ENCODE measurements around the gene ANKRD49. TPM values are rescaled to one million over a fixed set of nuclear protein-coding genes. Genes with fewer than 3 reads are reported as not detected.
A peak's percentile ranks its signal among the peaks of the same experiment; 100 is the strongest.

ANKRD49 gene
- polyA plus RNA-seq, 2 of the 4 experiments (the other 2 are of a cell fraction): 9.7 to 20.3 TPM

DNA sequence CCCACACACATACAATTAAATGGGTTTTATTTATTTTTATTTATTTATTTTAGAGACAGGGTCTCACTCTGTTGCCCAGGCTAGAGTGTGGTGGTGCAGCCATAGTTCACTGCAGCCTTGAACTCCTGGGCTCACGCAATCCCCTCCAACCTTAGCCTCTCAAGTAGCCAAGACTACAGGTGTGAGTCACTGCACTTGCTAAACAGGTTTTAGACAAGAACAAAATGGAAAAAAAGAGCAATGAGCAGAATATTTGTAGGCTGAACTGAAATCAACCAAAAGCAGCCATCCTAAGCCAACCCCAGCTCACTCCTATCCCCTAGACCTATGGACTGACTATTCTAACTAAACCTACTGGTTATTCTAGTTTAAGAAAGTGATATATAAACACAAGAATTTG, 37.9 kb upstream of the ANKRD49 start:
- no peak for TF ChIP-seq ELK1 (IDR thresholded peaks at IDR 0.05; ENCODE audit: low read depth, low read length)
- peaks cover 11% of the 10 kb centered on the region; the same call in 1 of the 3 replicates for H3K4me1 ChIP-seq
- WGBS (ENCODE audit: missing lambda C conversion rate): 93% methylated on average over 1 of the region's 1 CpG
- FAIRE-seq (no peak), ATAC-seq (no peak), DNase-seq (ENCODE audit: low read depth in 1 of 2, low spot score in 1 of 2) (no peak)
- no peak overlapping the region for H3K27ac ChIP-seq
- ChIA-PET POLR2A (no interaction called here), CTCF (no interaction called here)
- no peak overlapping the region for H3K4me2 ChIP-seq
- H3K9me3 ChIP-seq: no peaks in the 10 kb centered on the region
- no peak overlapping the region for H3K4me3 ChIP-seq

DNA sequence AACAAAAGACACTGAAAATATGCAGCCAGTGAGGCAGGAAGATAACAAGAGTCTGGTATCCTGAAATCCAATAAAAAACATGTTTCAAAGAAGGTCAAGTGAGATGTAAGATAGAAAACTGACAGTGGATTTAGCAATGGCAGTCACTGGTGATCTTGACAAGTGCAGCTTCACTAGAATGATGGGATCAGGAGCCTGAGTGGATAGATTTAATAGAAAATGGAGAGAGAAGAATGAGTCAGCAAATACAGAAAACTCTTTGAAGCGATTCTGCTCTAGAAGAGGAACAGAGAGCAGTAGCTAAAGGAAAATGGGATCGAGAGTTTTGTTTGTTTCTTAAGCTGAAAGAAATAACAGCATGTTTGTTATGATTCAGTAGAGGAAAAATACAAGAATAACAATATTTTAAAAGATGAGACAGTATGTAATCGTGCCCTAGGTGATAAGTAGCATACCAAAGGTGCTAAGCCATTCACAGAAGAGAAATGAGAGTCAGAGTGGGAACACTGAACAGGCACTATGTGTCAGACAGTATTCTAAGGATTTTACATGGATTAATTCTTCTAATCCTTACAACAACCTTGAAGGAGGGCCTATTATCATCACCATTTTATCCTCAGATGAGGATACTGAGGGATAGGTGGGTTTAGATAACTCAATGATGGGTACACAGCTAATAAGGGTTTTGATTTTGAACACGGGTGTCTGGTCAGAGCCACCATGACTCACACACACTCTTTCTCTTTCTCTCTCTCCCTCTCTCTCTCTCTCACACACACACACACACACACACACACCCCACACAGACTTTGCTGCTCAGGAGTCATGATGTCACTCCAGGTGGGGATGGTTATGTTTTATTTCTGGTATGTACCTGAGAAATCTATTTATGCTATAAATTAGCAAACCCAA, 36.4 kb upstream of the ANKRD49 start:
- 60% methylated on average over 4 of the region's 4 CpGs for WGBS (ENCODE audit: missing lambda C conversion rate)

DNA sequence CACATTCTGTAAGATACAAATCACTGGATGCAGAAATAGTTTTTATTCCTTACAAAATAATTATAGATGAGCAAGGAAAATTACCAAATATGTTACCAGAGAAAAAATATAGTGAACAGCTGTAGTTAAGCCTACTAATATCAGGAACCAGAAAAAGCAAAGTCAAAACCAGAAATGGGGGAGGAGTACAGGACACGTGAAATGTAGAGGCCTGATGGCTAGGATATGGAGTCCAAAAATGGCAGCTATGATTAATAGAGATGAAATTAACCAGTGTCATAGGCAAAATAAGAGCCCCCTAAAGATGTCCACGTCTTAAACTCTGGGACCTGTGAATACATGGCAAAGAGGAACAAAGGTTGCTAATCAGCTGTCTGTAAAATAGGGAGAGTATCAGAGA, 34.2 kb upstream of the ANKRD49 start:
- TF ChIP-seq, protein P1, sequence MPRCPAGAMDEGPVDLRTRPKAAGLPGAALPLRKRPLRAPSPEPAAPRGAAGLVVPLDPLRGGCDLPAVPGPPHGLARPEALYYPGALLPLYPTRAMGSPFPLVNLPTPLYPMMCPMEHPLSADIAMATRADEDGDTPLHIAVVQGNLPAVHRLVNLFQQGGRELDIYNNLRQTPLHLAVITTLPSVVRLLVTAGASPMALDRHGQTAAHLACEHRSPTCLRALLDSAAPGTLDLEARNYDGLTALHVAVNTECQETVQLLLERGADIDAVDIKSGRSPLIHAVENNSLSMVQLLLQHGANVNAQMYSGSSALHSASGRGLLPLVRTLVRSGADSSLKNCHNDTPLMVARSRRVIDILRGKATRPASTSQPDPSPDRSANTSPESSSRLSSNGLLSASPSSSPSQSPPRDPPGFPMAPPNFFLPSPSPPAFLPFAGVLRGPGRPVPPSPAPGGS (IDR thresholded peaks at IDR 0.05): no peak
- TF ChIP-seq MAX (IDR thresholded peaks at IDR 0.05) (no peak), RAD21 (conservative IDR thresholded peaks at IDR 0.05 in 1 of 2, IDR thresholded peaks at IDR 0.05 in 1 of 2) (no peak), HOXB5 (CRISPR knock-in tag; IDR thresholded peaks at IDR 0.05) (no peak), NPAS2 (CRISPR knock-in tag; IDR thresholded peaks at IDR 0.05; ENCODE audit: borderline replicate concordance) (no peak), POLR2AphosphoS2 (conservative IDR thresholded peaks at IDR 0.05; ENCODE audit: low read length) (no peak), HMGXB4 (CRISPR knock-in tag; IDR thresholded peaks at IDR 0.05; ENCODE audit: borderline replicate concordance) (no peak), MAZ (IDR thresholded peaks at IDR 0.05; ENCODE audit: borderline replicate concordance, low read depth, low read length) (no peak), ZNF302 (CRISPR knock-in tag; IDR thresholded peaks at IDR 0.05) (no peak)
- TF ChIP-seq, protein P2, sequence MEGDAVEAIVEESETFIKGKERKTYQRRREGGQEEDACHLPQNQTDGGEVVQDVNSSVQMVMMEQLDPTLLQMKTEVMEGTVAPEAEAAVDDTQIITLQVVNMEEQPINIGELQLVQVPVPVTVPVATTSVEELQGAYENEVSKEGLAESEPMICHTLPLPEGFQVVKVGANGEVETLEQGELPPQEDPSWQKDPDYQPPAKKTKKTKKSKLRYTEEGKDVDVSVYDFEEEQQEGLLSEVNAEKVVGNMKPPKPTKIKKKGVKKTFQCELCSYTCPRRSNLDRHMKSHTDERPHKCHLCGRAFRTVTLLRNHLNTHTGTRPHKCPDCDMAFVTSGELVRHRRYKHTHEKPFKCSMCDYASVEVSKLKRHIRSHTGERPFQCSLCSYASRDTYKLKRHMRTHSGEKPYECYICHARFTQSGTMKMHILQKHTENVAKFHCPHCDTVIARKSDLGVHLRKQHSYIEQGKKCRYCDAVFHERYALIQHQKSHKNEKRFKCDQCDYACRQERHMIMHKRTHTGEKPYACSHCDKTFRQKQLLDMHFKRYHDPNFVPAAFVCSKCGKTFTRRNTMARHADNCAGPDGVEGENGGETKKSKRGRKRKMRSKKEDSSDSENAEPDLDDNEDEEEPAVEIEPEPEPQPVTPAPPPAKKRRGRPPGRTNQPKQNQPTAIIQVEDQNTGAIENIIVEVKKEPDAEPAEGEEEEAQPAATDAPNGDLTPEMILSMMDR (IDR thresholded peaks at IDR 0.05): no peak
- TF ChIP-seq, protein P3, sequence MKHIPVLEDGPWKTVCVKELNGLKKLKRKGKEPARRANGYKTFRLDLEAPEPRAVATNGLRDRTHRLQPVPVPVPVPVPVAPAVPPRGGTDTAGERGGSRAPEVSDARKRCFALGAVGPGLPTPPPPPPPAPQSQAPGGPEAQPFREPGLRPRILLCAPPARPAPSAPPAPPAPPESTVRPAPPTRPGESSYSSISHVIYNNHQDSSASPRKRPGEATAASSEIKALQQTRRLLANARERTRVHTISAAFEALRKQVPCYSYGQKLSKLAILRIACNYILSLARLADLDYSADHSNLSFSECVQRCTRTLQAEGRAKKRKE (CRISPR knock-in tag; IDR thresholded peaks at IDR 0.05; ENCODE audit: low read depth): no peak
- DNase-seq (ENCODE audit: low read depth in 1 of 2, low spot score in 1 of 2): no peak
- CTCF ChIA-PET: no interaction called here
- Histone ChIP-seq H3K27ac (no peak overlapping the region), H3K4me2 (no peak overlapping the region), H3K4me1 (peaks cover 11% of the 10 kb centered on the region; the same call in 1 of the 3 replicates), H3K9me3 (no peaks in the 10 kb centered on the region), H3K4me3 (no peak overlapping the region)
- ATAC-seq: no peak
- POLR2A ChIA-PET: no interaction called here
- WGBS (ENCODE audit: missing lambda C conversion rate): 98% methylated on average over 2 of the region's 2 CpGs
- no peak for FAIRE-seq

More for the DNA sequence above, 36.4 kb upstream of the ANKRD49 start:
- ChIA-PET CTCF (no interaction called here), POLR2A (no interaction called here)
- Histone ChIP-seq H3K9me3 (no peaks in the 10 kb centered on the region), H3K4me3 (no peak overlapping the region), H3K4me1 (peaks cover 11% of the 10 kb centered on the region; the same call in 1 of the 3 replicates), H3K27ac (peak overlapping the region in 1 of 2 experiments; percentile 12; a peak in 1 of 6 replicates), H3K4me2 (no peak overlapping the region)
- DNase-seq (ENCODE audit: low read depth in 1 of 2, low spot score in 1 of 2) (no peak), ATAC-seq (no peak), FAIRE-seq (no peak)
- TF ChIP-seq CBX2 (IDR thresholded peaks at IDR 0.05; ENCODE audit: borderline replicate concordance, low read depth) (no peak), POLR2AphosphoS2 (conservative IDR thresholded peaks at IDR 0.05; ENCODE audit: low read length) (no peak), MAFK (IDR thresholded peaks at IDR 0.05; ENCODE audit: partially characterized antibody) (peak; percentile 65), NFE2L2 (conservative IDR thresholded peaks at IDR 0.05; ENCODE audit: low read length) (peak; percentile 40; the same call in 1 of the 2 replicates)
